Measurements from ENCODE around the gene SPINK8. TPM values are rescaled to one million over a fixed set of nuclear protein-coding genes. Genes with fewer than 3 reads are reported as not detected.
"Not testable (repeated sequence)": the region's sequence is repeated elsewhere in the genome, so short reads cannot be mapped to it uniquely, and the experiment has no call there.

Gene SPINK8
- total and polyA plus RNA-seq, 2 donors = not detected

GRCh38 chr3:48345946-48346572 lies 12.6 kb upstream of the SPINK8 start:
- Histone ChIP-seq H3K27ac (ENCODE audit: low read depth) (no peak overlapping the region), H3K4me3 (ENCODE audit: low read depth, low read length) (no peak overlapping the region), H3K36me3 (ENCODE audit: insufficient read depth) (no peaks in the 10 kb centered on the region), H3K4me1 (ENCODE audit: insufficient read depth) (no peaks in the 10 kb centered on the region)
- no peak for DNase-seq (ENCODE audit: extremely low spot score)
- WGBS = 67% methylated on average over 2 of the region's 2 CpGs

- 12% methylated on average over 1 of the region's 1 CpG for WGBS
- DNase-seq (ENCODE audit: extremely low spot score) = no peak
- Histone ChIP-seq H3K4me1 (ENCODE audit: insufficient read depth) (no peaks in the 10 kb centered on the region), H3K36me3 (ENCODE audit: insufficient read depth) (no peaks in the 10 kb centered on the region), H3K4me3 (ENCODE audit: low read depth, low read length) (no peak overlapping the region), H3K27ac (ENCODE audit: low read depth) (no peak overlapping the region)
These were observed 11.5 kb upstream of the SPINK8 start for GRCh38 chr3:48344867-48345507.

- WGBS = 84% methylated on average over 8 of the region's 8 CpGs
- H3K4me1 ChIP-seq (ENCODE audit: insufficient read depth) = no peaks in the 10 kb centered on the region
- H3K27ac ChIP-seq (ENCODE audit: low read depth) = no peak overlapping the region
- no peak for DNase-seq (ENCODE audit: extremely low spot score)
- H3K36me3 ChIP-seq (ENCODE audit: insufficient read depth) = no peaks in the 10 kb centered on the region
- no peak overlapping the region for H3K4me3 ChIP-seq (ENCODE audit: low read depth, low read length)
These were observed 10.0 kb upstream of the SPINK8 start for GRCh38 chr3:48343432-48343831.

DNA sequence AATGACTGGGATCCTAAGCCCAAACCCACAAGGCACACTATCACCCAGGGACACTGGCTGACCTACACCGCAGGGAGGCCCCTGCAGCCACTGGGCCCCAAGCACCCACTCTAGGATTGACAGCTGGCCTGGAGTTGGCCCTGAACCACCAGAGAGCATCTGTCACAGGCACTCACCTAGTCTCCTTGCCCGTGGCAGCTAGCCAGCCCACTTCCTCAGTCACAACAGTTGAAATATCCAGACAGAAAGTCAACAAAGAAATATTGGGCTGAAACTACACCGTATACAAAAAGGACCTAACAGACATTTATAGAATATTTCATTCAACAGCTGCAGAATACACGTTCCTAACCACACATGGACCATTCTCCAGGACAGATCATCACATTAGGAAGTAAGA lies 5.2 kb upstream of the SPINK8 start:
- Histone ChIP-seq H3K36me3 (ENCODE audit: insufficient read depth) (no peaks in the 10 kb centered on the region), H3K4me1 (ENCODE audit: insufficient read depth) (no peaks in the 10 kb centered on the region), H3K27ac (ENCODE audit: low read depth) (no peak overlapping the region), H3K4me3 (ENCODE audit: low read depth, low read length) (no peak overlapping the region)
- WGBS = 38% methylated on average over 4 of the region's 4 CpGs
- no peak for DNase-seq (ENCODE audit: extremely low spot score)

DNA sequence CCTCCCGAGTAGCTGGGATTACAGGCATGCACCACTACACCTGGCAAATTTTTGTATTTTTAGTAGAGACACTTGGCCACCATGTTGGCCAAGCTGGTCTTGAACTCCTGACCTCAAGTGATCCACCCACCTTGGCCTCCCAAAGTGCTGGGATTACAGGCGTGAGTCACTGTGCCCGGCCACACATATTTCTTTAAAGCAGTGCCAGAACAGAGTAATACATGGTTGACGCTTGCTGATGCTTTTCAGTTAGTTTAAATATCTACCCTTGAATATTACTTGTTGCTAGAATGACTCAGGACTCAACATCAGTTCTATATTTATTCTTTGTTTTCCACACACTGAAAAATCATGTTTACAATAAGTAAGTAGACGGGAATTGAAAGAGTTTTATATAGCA lies 4.1 kb upstream of the SPINK8 start:
- 65% methylated on average over 5 of the region's 5 CpGs for WGBS
- DNase-seq (ENCODE audit: extremely low spot score); H3K4me3 ChIP-seq (ENCODE audit: low read depth, low read length); H3K36me3 ChIP-seq (ENCODE audit: insufficient read depth); H3K27ac ChIP-seq (ENCODE audit: low read depth); H3K4me1 ChIP-seq (ENCODE audit: insufficient read depth): not testable (repeated sequence)

DNA sequence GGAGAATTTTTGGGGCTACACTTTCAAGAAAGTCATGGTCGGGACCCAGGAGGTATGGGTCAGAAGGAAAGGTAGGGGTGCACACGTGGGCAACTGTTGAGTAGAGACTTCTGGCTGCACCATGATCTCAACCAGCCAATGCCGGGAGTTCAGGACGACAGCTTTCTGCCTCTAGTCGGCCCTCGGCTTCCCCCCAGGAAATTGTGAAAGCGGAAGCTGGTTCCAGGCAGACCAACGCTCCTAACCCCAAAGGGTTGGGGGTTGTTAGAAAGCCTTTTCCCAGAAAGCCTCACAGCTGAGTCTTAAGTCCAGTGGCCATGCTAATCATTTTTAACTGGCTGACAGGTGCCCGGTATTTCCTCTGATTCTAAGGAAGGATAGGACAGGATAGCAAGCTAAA lies 1.8 kb upstream of the SPINK8 start:
- H3K4me3 ChIP-seq (ENCODE audit: low read depth, low read length); H3K27ac ChIP-seq (ENCODE audit: low read depth); DNase-seq (ENCODE audit: extremely low spot score); H3K4me1 ChIP-seq (ENCODE audit: insufficient read depth); H3K36me3 ChIP-seq (ENCODE audit: insufficient read depth): not testable (repeated sequence)
- 78% methylated on average over 9 of the region's 9 CpGs for WGBS

- Histone ChIP-seq H3K36me3 (ENCODE audit: insufficient read depth) (no peaks in the 10 kb centered on the region), H3K4me3 (ENCODE audit: low read depth, low read length) (no peak overlapping the region), H3K27ac (ENCODE audit: low read depth) (no peak overlapping the region), H3K4me1 (ENCODE audit: insufficient read depth) (no peaks in the 10 kb centered on the region)
- 83% methylated on average over 3 of the region's 3 CpGs for WGBS
- DNase-seq (ENCODE audit: extremely low spot score) = no peak
These were observed 1.1 kb upstream of the SPINK8 start for GRCh38 chr3:48334605-48335004.

- H3K27ac ChIP-seq (ENCODE audit: low read depth); H3K4me1 ChIP-seq (ENCODE audit: insufficient read depth); DNase-seq (ENCODE audit: extremely low spot score); H3K4me3 ChIP-seq (ENCODE audit: low read depth, low read length); H3K36me3 ChIP-seq (ENCODE audit: insufficient read depth): not testable (repeated sequence)
- 92% methylated on average over 10 of the region's 10 CpGs for WGBS
These were observed 1.6 kb downstream of the SPINK8 start for GRCh38 chr3:48331706-48332435.

- WGBS = 55% methylated on average over 2 of the region's 2 CpGs
- Histone ChIP-seq H3K4me3 (ENCODE audit: low read depth, low read length) (no peak overlapping the region), H3K4me1 (ENCODE audit: insufficient read depth) (no peaks in the 10 kb centered on the region), H3K36me3 (ENCODE audit: insufficient read depth) (no peaks in the 10 kb centered on the region), H3K27ac (ENCODE audit: low read depth) (no peak overlapping the region)
- no peak for DNase-seq (ENCODE audit: extremely low spot score)
These were observed 12.5 kb downstream of the SPINK8 start for GRCh38 chr3:48320996-48321395.

GRCh38 chr3:48318713-48319468 lies 14.6 kb downstream of the SPINK8 start:
- Histone ChIP-seq H3K27ac (ENCODE audit: low read depth) (no peak overlapping the region), H3K36me3 (ENCODE audit: insufficient read depth) (no peaks in the 10 kb centered on the region), H3K4me1 (ENCODE audit: insufficient read depth) (no peaks in the 10 kb centered on the region), H3K4me3 (ENCODE audit: low read depth, low read length) (no peak overlapping the region)
- 59% methylated on average over 2 of the region's 2 CpGs for WGBS
- no peak for DNase-seq (ENCODE audit: extremely low spot score)

DNA sequence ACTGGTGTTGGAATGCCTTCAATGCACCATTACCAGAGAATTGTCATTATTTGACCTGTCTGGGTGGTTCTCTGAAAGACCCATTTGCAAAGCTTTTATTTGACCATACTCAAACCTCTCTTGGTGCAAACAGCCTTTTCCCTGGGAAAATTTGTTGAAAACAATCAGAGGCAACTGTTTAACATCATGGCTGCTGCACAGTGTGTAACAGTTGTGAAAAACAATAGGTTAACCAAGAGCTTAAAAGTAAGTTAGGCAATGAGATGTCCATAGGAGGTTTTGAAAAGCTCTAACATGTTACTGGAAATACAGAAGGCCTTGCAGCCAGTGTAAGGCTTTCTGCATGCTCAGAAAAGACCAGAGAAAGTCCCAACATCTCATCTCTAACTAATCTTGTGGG lies 18.9 kb downstream of the SPINK8 start:
- Histone ChIP-seq H3K4me1 (ENCODE audit: insufficient read depth) (no peaks in the 10 kb centered on the region), H3K4me3 (ENCODE audit: low read depth, low read length) (no peak overlapping the region), H3K27ac (ENCODE audit: low read depth) (no peak overlapping the region), H3K36me3 (ENCODE audit: insufficient read depth) (no peaks in the 10 kb centered on the region)
- no peak for DNase-seq (ENCODE audit: extremely low spot score)

GRCh38 chr3:48306860-48307530 lies 26.5 kb downstream of the SPINK8 start:
- WGBS = 59% methylated on average over 4 of the region's 4 CpGs

DNA sequence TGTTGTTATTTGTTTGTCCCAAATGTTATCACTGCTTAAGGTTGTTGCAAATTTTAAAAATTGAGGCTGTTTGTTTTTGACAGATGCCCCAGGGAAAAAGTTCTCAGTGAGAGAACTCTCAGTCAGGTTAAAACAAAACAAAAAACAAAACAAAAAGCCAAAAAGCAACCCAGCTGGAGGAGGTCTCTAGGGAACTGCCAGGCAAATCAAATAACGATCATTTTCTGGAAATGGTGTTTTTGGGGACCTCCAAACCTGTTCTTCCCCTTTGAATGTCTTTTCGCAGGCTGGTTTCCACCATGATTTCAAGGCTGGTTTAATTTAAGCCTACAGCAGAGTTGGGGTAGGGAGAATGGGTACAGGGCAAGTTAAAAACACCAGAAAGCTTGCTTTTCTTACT lies 27.2 kb downstream of the SPINK8 start:
- Histone ChIP-seq H3K36me3 (ENCODE audit: insufficient read depth) (no peaks in the 10 kb centered on the region), H3K4me3 (ENCODE audit: low read depth, low read length) (no peak overlapping the region), H3K4me1 (ENCODE audit: insufficient read depth) (no peaks in the 10 kb centered on the region), H3K27ac (ENCODE audit: low read depth) (no peak overlapping the region)
- WGBS = 70% methylated on average over 2 of the region's 2 CpGs
- no peak for DNase-seq (ENCODE audit: extremely low spot score)

More at GRCh38 chr3:48306860-48307530, 26.5 kb downstream of the SPINK8 start:
- Histone ChIP-seq H3K4me3 (ENCODE audit: low read depth, low read length) (no peak overlapping the region), H3K4me1 (ENCODE audit: insufficient read depth) (no peaks in the 10 kb centered on the region), H3K36me3 (ENCODE audit: insufficient read depth) (no peaks in the 10 kb centered on the region), H3K27ac (ENCODE audit: low read depth) (no peak overlapping the region)
- no peak for DNase-seq (ENCODE audit: extremely low spot score)
